GM19438 (cell line): ENCODE results near the gene MAML3.

ENCODE experiments used
- ATAC-seq: cut with Tn5 transposase; IDR thresholded peaks from one replicate; pipeline ENCODE4 v1.9.1; 2021; ENCODE audit warnings: low read depth; ENCODE audit not compliant: unreplicated experiment

MAML3 gene

DNA sequence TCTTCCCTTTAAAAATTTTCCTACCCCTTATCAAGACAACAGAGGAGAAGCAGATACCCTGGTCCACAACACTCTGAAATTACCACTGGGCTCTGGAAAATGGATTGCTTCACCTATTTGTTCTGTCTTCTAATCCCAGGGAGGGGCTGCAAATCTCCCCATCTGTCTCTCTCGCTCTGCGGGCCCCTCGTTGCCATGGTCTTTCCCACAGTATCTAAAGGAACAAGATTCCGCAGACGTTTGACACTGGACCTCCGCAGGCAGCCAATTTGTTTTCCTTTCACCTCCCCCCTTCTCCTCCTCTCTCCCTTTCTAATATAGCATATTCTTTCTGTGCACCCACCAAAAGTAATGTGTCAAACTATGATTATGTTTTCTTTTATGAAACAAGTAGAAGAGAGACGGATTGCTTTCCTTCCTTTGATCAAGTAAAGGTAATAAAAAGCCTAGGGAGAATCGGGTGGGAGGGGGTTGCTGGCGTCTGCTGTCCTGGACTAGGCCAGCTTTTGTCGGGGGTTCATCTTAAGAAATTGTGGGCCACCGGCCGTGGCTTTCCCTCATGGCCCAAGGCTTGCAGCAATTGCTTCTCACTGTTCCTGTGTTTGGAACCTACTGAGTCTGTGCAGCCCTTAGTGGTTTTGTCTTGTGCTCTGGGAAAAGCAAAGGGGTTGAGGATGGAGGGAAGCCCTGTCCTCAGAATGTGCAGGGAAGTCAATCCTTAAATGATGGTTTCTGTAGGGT, 407.4 kb downstream of the MAML3 start:
- ATAC-seq = no peak

DNA sequence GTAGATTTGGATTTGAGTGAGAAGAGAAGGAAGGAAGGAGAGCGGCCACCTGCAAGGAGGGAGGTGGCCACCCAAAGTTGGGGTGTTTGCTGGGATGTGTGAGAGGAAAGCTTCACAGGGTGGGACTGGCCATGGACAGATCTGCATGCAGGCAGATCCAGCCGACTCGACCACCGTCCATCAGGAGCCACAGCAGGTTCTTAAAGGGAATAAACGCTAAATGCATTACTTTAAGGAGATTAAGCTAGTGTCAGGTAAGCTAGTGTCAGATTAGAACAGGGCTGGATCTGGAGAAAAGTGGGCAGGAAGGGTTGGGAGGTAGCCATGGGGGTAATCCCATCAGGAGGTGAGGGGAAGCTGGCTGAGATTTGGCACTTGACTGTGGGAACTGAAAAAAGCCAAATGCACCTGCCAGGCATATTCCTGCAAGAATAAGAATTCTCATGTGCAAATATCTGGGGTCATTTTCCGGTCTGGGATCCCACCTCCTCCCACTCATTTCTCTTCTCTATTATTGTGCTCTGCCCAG, 408.8 kb downstream of the MAML3 start:
- ATAC-seq = no peak

DNA sequence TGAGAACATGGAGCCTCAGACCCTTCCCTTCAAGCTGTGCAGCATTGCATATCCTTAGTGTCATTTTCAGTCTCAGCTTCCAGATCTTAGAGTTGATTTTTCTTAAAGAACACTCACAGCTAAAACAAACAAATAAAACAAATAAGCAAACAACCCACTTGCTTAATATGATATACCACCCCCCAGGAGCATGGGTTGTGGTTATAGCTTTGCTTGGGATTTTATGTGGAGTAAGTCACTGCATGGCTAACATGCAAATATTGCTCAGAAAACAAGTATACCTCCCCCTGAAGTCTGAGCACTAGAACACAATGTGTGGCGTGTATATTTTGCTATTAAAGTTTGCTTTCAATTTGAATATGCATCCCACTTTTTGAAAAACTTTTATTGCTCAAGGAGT, 409.8 kb downstream of the MAML3 start:
- ATAC-seq = no peak

DNA sequence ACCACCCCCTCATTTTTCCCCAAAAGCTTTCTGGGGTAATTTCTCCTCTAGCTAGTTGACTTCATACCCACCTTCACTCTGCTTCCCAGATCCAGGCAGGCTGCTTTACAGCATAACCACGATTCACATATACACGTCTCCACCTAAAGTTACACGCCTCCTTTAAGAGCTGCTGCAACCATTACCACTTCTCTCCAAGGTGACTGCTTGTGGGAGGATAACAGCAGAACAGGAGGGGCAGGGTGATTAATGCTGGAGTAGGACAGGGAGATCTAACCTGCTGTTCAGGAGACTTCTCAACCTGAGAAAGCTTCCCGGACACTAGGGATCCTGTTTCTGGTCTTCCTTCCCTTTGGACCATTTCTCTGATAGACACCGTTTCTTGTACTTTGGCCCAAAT, 411.0 kb downstream of the MAML3 start:
- ATAC-seq = no peak

DNA sequence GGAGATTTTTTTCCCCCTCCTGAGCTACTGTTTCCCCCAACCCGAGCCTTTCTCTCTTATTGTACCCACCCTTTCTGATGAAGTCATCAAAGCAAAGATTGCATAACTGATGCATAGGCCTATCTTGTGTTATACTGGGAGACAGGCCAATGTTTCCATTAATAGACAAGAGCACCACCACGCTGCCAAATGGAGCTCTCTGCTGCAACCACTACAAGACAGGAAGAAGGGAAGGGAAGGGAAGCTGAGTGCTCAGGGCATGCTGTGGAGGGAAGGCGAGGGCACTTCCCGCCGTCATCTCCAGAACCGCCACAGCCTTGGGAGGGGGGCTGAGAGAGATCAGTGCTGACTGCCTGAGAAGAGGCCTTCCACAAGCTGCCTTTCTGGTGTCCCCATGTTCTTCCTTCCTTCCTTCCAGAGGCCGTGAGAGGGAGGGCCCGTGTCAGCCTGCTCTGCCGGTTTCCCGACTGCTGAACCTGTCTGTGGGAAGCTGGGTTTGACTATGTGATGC, 413.4 kb downstream of the MAML3 start:
- ATAC-seq = no peak

DNA sequence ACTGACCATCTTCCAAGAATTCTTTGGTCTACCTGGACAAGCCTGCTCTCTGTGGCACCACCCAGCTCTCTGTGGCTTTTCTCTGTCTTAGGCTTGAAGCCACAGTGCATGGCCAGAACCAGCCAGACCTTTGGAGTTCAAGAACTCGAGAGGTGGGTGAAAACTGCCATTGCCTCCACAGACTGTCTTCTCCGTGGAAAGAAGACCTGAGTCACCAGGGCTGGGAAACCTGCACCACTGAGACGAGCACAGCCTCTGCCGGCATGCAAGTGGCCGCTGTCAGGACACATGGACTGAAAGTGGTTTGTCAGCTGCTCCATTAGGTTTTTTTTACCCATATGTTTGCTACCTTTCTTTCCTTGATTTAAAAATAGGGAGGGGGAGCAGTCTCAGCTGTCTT, 413.9 kb downstream of the MAML3 start:
- no peak for ATAC-seq

DNA sequence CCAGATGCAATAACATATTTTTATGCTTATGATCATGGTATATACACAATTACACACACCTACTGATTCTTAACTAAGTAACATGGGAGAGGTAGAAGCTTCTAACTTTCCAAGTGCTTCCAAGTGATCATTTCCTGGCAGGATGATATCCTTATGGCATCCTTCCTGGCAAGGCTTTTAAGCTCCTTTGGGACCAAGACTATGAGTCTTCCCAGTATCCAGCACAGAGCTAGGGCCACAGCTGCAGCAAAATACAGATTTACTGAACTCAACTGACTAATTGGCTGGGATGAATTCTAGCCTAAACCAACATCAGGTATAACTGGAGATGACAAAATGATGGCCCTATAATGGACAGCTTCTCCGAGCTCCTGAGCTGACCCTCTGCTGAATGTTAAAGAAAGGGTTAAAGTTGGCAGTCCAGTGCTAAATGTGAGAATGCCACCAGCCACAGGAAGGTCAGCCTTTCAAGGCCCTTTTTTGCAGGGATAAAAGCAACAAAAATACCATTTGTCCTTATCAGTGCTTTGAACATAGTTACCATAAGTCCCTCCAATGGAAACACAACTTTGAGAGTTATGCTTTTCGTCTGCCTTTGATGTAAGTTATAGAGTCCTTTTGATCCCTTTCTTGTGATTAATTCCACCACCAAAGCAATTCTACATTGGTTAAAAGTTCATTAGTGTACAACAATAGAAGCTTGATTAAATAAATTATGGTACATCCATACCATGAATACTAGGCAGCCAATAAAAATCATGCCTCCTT, 415.0 kb downstream of the MAML3 start:
- no peak for ATAC-seq

DNA sequence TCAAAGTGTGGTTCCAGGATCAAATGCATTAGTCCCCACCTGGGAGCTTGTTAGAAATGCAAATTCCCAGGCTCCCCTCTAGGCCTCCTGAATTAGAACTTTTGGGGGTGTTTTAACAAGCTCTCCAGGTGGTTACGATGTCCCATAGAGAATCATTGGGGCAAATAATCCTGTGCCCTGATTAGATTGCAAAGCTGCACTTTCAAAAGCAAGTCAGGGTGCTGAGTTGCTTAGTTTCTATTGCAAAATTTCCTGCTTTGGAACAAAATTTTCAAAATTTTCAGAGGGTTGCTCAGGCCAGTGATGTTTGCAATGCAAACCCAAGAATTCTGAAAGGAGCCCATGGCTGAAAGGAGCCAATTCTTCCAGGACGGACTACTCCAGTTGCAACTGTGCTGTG, 417.3 kb downstream of the MAML3 start:
- ATAC-seq = no peak

DNA sequence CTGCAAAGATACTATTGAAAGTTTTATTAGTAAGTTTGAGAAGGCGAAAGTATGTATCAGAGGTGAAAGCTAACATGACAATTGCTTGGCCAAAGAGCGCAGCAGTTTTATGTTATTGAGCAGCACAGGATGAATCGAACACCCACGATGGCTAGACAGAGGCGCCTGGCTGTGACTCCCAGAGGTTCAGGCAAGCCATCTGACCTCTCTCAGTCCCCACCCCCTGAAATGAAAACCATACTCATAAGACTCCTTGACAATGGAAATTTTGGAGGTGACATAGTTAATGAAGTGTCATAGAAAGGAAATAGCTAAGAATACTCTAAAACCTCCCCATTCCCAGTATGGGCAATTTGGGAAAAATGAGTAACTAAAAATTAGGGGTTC, 417.7 kb downstream of the MAML3 start:
- no peak for ATAC-seq

DNA sequence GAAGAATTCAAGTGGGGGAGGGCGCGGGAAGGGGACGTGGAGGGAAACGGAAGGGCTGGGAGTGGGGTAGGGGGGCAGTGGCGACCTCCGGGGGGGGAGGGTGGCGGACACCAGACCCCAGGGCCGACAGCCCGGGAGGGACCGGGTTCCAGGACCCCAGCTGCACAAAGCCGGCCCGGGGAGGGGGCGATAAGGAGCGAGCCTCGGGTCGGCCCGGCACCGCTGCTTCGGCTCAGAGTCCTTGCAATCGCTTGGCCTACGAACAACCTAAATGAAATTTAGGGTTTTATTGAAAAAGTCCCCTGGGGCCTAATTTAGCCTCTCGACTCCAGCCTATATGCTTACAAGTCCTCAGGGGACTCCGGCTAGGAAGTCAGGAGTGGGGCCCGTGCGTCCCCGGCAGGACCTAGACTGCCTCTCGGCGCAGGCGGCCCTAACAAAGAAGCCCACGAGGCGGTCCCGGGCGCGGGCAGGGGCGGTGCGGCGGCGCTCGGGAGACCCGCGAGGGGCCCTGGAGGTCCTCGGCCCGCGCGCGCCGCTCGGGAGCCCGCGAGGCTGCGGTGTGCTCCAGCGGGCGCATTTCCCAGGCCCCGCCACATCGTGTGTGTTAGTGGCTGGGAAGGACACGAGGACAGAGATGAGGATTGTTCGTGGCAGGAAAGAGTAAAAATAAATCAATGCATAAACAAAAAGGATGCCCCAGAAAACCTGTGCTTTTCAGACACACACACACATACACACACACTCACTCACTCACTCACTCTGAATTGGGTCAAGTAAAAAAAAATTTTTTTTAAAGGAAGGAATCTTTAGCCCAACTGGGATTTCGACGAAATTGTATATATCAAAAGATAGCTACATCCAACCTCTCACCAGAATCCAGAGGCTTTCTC, 418.4 kb downstream of the MAML3 start:
- no peak for ATAC-seq

DNA sequence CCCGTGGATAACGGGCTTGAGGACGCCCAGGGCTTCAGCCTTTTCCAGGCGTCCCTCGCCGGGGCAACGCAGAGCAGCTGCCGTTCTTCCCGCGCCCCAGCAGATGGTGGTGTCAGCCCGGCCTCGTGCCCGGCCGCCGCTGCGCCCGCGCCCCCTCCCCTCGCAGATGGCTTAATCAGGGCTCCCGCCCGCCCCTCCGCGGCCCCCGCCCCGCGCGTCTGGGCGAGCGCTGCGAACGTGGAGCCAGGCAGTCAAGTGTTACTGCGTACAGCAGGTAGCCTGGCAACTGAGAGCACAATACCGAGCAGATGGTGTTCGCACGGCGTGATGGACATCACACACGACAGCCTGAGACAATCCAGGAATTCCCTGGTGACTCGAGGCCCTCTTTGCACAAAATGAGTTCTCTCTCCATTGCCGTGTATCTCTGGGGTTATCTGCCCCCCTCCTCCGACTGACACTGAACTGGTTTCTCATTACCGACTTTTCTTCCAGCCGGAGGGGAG, 419.1 kb downstream of the MAML3 start:
- ATAC-seq = peak; percentile 73

DNA sequence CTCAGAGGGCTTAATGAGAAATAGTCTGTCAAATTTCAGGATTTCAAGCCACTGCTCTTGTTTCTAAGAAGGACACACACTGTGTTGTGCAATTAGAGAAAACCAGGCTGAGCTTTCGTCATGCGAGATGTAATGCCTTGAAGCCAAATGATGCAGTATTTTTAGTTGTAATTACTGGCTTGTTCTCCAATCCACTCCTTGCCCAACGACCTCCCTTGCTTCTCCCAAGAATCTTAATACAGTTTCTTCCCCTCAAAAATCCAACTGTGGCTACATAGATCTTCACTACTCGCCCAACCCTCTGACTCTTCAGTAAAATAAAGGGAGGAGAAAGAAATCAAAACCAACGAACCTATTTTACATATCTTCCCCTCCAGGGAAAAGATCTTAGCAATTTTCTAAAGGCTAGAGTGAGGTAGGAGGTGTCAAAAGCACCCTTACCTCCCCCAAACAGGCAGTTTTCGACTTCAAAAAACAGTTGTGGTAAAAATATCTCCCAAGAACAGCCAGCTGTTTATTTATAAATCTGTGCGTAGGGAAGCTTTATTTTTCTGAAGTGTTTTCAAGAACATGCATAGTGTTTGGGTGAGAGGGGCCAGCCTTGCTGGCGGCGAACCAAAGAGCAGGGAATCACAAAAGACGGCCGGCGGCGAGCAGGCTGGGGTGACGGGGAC, 419.6 kb downstream of the MAML3 start:
- no peak for ATAC-seq

DNA sequence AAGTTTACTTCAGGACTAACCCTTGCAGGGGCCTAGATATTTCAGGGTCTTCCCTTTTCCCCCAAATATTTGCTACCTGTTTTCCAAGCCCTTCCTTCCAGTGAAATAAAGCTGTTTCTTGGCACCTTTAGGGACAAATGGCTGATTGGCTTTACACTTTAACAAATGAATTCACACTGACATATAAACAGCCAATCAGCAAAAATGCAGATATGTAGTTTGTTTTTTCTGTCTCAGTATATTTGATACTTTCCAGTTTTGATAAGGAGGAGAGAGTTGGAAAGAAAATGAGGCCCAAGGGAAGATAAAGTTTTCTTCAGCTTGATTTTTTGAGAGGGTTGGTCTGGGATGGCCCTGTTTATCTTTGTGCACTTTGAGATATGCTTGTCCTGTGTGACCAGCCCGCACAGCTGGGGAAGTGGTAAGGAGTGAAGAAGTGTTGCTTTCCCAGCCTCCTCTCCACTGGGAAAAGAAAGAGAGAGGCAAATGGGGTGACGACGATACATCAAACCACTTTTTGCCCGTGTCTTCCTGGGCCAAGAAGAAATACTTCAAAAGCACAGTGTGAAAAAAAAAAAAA, 420.9 kb downstream of the MAML3 start:
- no peak for ATAC-seq

DNA sequence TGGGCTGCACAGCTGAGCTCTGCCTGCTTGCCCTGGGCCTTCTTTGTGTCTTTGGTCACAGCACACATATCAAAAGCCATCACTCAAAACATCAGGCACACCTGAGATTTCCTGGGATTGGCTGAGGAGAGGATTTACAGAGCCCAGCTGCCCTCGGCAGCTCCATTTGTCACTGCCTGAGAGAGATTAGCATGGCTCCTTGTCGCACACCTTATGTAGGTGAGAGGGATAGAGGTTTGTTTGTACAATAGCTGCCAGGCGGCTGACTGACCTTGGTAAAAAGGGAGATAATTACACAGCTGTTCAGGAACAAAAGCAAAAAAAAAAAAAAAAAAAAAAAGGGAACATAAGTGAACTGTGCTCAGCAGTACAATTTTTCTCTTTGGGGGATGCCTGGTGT, 425.1 kb downstream of the MAML3 start:
- ATAC-seq = no peak

DNA sequence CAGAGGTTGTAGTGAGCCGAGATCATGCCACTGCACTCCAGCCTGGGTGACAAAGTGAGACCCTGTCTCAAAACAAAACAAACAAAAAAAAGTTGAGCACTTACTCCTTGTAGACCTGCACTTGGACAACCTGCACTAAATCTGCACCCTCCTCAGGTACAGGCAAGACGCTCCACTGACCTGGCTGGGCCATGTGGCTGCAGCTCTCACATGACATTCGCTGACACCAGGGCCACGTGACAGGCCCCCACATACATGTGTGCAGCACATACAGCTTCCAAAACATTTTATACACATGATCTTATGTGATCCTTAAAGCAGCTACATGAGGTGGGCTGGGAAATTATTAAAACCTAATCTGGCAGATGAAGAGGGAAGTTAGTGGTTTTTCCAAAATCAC, 425.8 kb downstream of the MAML3 start:
- ATAC-seq = no peak

DNA sequence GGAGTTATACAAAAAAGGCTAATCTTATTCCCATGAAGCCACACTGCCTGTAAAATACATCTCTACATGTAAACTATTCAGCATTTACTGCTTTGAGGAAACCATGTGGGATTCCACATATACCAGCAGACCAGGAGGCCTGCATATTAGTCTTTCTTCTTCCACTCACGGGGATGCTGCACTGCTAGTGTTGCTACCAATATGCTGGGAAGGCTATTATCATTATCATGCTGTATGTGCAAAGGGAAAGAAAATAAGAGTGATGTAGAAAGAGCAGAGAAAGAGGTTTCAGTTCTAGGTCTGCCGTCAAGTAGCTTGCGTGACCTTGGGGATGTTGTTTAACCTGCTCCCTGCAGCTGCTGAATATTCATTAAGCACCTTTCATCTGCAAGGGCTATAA, 427.4 kb downstream of the MAML3 start:
- ATAC-seq = no peak

DNA sequence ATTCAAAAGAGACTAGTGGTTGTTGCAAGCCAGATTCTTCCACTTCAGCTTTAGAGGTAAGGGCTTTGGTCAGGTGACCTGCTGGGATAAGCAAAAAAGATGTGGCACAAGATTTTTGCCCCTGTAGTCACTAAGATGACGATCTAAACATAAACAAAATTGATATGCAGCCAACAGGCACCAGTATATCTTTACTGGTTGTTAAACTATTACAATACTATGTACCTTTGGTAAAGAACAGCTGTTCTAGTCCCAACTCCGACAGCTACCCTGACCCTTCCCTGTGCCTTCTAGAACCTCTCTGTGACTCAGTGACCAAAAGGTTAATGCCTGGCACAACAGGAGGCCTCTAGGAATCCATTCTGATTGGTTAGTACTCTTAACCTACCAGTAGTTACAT, 428.7 kb downstream of the MAML3 start:
- no peak for ATAC-seq

DNA sequence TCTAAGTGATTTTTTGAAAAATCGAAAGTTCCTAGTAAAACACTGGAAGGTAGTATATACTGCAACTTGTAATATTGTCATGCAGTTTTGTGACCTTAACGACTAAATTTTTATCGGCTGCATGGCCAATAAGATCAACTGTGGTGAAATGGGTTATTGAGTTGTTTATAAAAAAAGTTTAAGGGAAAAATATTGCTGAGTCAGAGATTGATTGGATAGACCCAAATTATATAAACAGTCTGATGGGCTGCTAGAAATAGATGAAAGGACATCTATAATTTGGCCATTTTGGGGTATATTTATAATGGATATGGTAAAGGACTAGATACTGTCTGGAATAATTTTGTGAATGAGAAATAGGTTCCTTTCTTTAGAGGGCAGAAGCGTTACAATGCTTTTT, 432.2 kb downstream of the MAML3 start:
- ATAC-seq = no peak

DNA sequence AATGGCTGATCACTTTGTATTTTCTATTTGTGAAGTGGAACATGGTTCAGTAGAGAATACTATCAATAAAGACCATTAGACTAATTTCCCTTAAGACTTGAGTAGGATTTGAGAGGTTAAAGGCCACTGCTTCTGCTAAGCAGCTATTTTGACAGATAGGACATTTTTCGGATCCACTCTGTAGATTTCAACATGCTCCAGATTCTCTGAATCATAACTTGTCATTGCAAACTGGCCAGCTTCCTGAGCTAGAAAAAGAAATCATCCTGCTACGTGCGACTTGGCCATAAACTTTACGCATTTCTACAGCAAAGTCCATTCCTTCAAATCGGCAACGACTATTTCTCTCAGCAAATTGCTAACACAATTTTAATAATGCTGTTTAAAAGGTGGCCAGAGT, 433.2 kb downstream of the MAML3 start:
- no peak for ATAC-seq
